ENCODE measurements around the gene NUP93.

NUP93 gene

DNA sequence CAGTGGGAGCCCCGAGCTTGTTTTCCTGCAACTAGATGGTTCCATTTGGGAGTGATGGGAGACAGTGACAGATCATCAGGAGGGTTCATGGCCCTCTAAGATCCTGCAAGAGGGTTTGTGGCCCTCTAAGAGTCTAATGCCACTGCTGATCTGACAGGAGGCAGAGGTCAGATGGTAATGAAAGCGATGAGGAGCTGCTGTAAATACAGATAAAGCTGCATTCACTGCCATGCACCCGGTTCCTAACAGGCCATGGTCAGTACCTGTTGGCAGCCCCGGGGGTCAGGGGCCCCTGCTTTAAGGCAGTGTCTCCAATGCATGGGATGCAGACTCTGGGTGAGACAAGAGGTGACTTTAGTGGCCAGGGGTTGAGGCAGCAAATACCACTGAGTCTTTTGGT, 165.9 kb downstream of the NUP93 start:
- DNase-seq (ENCODE audit: low read depth) = no peak

DNA sequence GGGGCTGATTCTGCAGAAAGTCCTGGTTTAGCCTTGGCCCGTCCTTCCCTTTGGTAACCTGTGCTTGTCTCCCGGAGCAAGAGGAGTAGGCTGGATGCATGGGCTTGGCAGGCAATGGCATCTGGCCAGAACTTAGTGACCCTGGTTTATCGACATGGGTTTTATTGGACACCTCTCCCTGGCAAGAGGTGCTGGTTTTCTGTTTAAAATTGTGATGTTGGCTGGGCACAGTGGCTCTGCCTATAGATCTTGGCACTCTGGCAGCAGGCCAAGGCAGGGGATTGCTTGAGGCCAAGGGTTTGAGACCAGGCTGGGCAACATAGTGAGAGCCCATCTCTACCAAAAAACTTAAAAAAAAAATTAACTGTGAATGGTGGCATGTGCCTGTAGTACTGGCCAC, 166.3 kb downstream of the NUP93 start:
- DNase-seq (ENCODE audit: low read depth) = no peak

DNA sequence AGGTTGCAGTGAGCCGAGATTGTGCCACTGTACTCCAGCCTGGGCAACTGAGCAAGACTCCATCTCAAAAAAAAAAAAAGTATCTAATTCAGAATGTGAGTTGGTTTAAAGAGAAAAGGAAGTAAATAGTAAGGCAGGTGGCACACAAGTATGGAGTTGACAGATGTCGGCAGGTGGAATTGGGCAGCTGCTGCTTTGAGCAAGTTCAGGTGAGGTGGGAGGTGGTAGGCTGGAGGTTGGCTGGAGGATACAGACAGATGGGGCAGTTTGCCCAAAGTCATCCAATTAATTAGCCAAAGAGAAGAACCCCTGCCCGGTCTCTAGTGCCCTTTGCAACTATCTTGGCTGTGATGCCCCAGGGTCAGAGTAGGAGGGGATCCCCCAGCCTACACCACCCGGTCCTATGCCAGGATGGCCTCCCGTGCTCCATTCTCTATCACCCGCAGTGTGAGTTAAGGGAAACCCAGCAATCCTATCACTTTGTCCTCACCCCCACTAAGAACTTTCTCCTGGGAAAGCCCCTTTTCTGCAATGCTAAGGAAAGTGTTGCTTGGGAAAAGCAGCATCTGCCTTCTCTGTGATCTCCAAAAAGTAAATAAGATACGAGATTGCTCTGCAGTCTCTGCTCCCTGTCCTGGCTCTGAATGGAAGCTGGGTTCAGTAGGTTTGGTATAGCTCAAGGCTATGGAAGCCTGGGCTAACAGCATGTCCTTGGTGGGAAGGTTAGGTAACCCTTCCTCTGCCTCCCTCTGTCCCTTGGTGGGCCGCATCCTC, 167.3 kb downstream of the NUP93 start:
- DNase-seq (ENCODE audit: low read depth) = no peak

DNA sequence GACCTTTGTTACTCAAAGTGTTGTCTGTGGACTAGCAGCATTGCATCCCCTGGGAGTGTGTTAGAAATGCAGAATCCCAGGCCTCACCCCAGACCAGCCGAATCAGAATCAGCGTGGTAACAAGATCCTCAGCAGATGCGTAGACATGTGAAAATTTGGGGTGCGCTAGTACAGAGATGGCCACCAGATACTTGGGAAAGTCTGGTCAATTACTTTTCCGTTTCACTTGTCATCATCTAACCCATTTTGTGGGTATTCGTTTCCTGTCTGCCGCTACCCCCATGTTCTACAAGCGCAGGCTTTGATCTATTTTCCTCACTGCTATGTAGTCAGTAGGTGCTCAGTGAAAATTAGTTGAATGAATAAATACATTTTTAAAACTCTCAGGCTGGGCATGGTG, 168.9 kb downstream of the NUP93 start:
- no peak for DNase-seq (ENCODE audit: low read depth)

Measured in amniotic epithelial cell (primary cell).